Right atrium auricular region (tissue), 2 donors: ENCODE measurements around the gene LAG3. TPM values are rescaled to one million over a fixed set of nuclear protein-coding genes. Genes with fewer than 3 reads are reported as not detected.

ENCODE experiments used
- DNase-seq: peaks from one replicate; pipeline ENCODE4 v3.0.0-alpha.2; 2019; ENCODE audit warnings: low spot score
- H3K27ac ChIP-seq, 2 donors: fragments of 200-600 bp; sonication (generic); 1 replicate in 1 of 2; 2 replicates in 1 of 2; pipeline ENCODE4 v1.5.1; 2016 to 2019
- H3K27me3 ChIP-seq, 2 donors: fragments of 200-600 bp; sonication (generic); one replicate each; pipeline versions ENCODE4 v1.5.1 to v1.6.0; 2017 to 2019
- H3K36me3 ChIP-seq: fragments of 200-600 bp; sonication (generic); one replicate; pipeline ENCODE4 v1.5.1; 2016
- H3K4me1 ChIP-seq, 2 donors: fragments of 200-600 bp; sonication (generic); one replicate each; pipeline versions ENCODE4 v1.5.1 to v1.6.0; 2017 to 2019
- H3K4me3 ChIP-seq, 2 donors: fragments of 200-600 bp; sonication (generic); 1 replicate in 1 of 2; 2 replicates in 1 of 2; pipeline ENCODE4 v1.5.1; 2017 to 2019; ENCODE audit warnings: mild to moderate bottlenecking in 1 of 2, moderate library complexity in 1 of 2
- H3K9me3 ChIP-seq, 2 donors: fragments of 200-600 bp; sonication (generic); one replicate each; pipeline ENCODE4 v1.5.1; 2019
- CTCF ChIP-seq, 2 donors: fragments of 200-600 bp; sonication (generic); IDR thresholded peaks; one replicate each; pipeline ENCODE4 v1.5.1; 2019; ENCODE audit warnings: antibody characterized with exemption in 2 of 2
- total RNA-seq, 2 donors: library from RNA; depleted of rRNA; stranded (reverse); fragments of >200 nt; gene quantifications; one replicate each; pipeline ENCODE4 v1.1.0, GENCODE V29; 2016

Gene LAG3
- total RNA-seq, 2 donors from 2014 or later = 0.47 TPM; not detected in 1

- DNase-seq = no peak
- H3K27me3 ChIP-seq = no peaks in the 10 kb centered on the region
Observed at GRCh38 chr12:6757028-6757690, 15.2 kb upstream of the LAG3 start.

DNA sequence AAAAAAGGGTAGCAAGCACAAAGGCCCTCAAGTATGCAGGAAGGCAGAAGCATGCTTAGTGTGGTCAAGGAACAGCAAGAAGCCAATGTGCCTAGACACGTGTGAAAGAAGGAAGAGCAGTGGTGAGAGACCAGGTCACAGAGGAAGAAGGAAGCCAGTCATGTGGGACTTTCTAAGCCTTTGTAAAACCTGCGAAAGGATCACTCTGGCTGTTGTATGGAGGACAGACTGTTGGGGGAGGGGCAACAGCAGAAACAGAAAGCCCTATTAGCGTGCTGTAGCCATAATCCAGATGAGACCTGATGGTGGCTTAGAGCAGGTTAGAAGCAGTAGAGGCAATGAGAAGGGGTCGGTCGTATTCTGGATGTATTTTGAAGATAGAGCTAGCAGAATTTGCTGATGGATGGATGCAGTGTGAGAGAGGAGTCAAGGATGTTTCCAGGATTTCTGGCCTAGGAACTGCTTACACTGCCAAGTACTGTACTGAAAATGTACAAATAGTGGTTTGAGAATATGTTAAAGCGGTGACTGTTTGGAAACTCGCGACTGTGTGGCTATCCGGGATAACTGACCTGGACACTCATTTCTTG is 13.7 kb upstream of the LAG3 start:
- no peak for DNase-seq
- Histone ChIP-seq H3K4me1 (peaks cover 0 to 15% of the 10 kb centered on the region in 2 donors), H3K36me3 (no peaks in the 10 kb centered on the region), H3K27ac (no peak overlapping the region), H3K27me3 (no peaks in the 10 kb centered on the region), H3K9me3 (no peaks in the 10 kb centered on the region), H3K4me3 (no peak overlapping the region)
- TF ChIP-seq CTCF (IDR thresholded peaks at IDR 0.05) = no peak

More at GRCh38 chr12:6757028-6757690, 15.2 kb upstream of the LAG3 start:
- H3K36me3 ChIP-seq = no peaks in the 10 kb centered on the region
- peaks cover 0 to 14% of the 10 kb centered on the region in 2 donors for H3K4me1 ChIP-seq
- no peak for TF ChIP-seq CTCF (IDR thresholded peaks at IDR 0.05)
- H3K4me3 ChIP-seq = no peak overlapping the region
- no peaks in the 10 kb centered on the region for H3K9me3 ChIP-seq
- H3K27ac ChIP-seq = no peak overlapping the region

- TF ChIP-seq CTCF (IDR thresholded peaks at IDR 0.05) = no peak
- DNase-seq = no peak
- Histone ChIP-seq H3K36me3 (no peaks in the 10 kb centered on the region), H3K4me3 (no peak overlapping the region), H3K27ac (no peak overlapping the region), H3K9me3 (no peaks in the 10 kb centered on the region), H3K4me1 (peaks cover 0 to 17% of the 10 kb centered on the region in 2 donors), H3K27me3 (no peaks in the 10 kb centered on the region)
Observed at GRCh38 chr12:6759741-6760140, 12.6 kb upstream of the LAG3 start.

DNA sequence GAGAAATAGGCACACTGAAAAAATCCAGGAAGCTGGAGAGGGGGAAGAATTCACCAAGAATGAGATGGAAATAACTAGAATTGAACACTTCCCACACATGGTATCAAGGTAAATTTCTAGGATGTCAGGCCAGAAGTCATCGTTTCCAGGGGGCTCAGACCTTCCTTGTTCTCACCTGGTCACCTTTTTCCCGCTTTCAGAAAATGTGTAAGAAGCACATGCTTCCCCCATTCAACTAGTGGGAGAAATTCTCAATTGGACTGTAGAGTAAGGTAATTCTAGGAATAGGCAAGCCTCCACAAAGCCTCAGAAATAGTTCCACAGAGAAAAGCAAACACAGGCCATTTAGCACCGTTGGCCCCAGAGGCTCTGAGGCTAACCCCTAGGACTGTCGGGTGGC is 8.9 kb upstream of the LAG3 start:
- H3K27me3 ChIP-seq = no peaks in the 10 kb centered on the region
- H3K9me3 ChIP-seq = no peaks in the 10 kb centered on the region
- peak overlapping the region in 1 of 2 donors; percentile 27 for H3K4me3 ChIP-seq
- H3K27ac ChIP-seq = peak overlapping the region; percentile 80 to 88
- no peak for TF ChIP-seq CTCF (IDR thresholded peaks at IDR 0.05)
- H3K36me3 ChIP-seq = no peaks in the 10 kb centered on the region
- peaks cover 0 to 35% of the 10 kb centered on the region in 2 donors for H3K4me1 ChIP-seq
- no peak for DNase-seq

GRCh38 chr12:6764011-6764828 is 8.1 kb upstream of the LAG3 start:
- Histone ChIP-seq H3K27me3 (no peaks in the 10 kb centered on the region), H3K27ac (peak overlapping the region; percentile 80 to 88), H3K4me3 (peak overlapping the region; percentile 13 to 27), H3K36me3 (no peaks in the 10 kb centered on the region), H3K9me3 (no peaks in the 10 kb centered on the region), H3K4me1 (peaks cover 0 to 43% of the 10 kb centered on the region in 2 donors)
- peak; percentile 95 for DNase-seq
- TF ChIP-seq CTCF (IDR thresholded peaks at IDR 0.05) = no peak
